A673 (cell line): ENCODE data around the gene PRPF6. TPM values are rescaled to one million over a fixed set of nuclear protein-coding genes. Genes with fewer than 3 reads are reported as not detected.
"Not testable (repeated sequence)": the region's sequence is repeated elsewhere in the genome, so short reads cannot be mapped to it uniquely, and the experiment has no call there.

Experiments used
- BruUV-seq: library from RNA; stranded (reverse); fragments of 400-500 nt; replicated peaks from 2 replicates; lab custom pipeline; 2021; lab: Mats Ljungman, UMichigan
- CTCF ChIA-PET: fragments of 300-600 bp; sonication (Branson Sonifier 250); formaldehyde crosslinking; loops from one replicate; lab custom pipeline; 2022; ENCODE audit warnings: antibody characterized with exemption; lab: Charles Lee
- POLR2A ChIA-PET: fragments of 300-600 bp; sonication (Branson Sonifier 250); formaldehyde crosslinking; loops from one replicate; lab custom pipeline; 2022; ENCODE audit warnings: antibody characterized with exemption; ENCODE audit not compliant: low non-redundant PET; lab: Charles Lee
- DNase-seq: peaks from one replicate; pipeline ENCODE4 v3.0.0-alpha.2; 2015; ENCODE audit warnings: low spot score
- H3K27ac ChIP-seq: fragments of 200-600 bp; sonication (generic); 2 replicates; pipeline ENCODE4 v1.5.1; 2016; ENCODE audit warnings: mixed run types, low read depth, mild to moderate bottlenecking, mixed read lengths, antibody characterized with exemption, low read length; ENCODE audit not compliant: poor library complexity, severe bottlenecking
- H3K27me3 ChIP-seq: fragments of 200-600 bp; sonication (generic); replicated peaks from 2 replicates; pipeline ENCODE4 v1.6.1; 2017; ENCODE audit warnings: mixed run types, low read depth, mild to moderate bottlenecking, mixed read lengths, antibody characterized with exemption, low read length; ENCODE audit not compliant: insufficient read depth, poor library complexity
- H3K36me3 ChIP-seq: fragments of 200-600 bp; sonication (generic); 2 replicates; pipeline ENCODE4 v1.6.1; 2016; ENCODE audit warnings: mixed run types, mild to moderate bottlenecking, mixed read lengths, antibody characterized with exemption, low read length; ENCODE audit not compliant: insufficient read depth, poor library complexity, severe bottlenecking
- H3K4me1 ChIP-seq: fragments of 200-600 bp; sonication (generic); 2 replicates; pipeline ENCODE4 v1.6.1; 2017; ENCODE audit warnings: mixed run types, mild to moderate bottlenecking, mixed read lengths, antibody characterized with exemption, low read length; ENCODE audit not compliant: insufficient read depth, poor library complexity, severe bottlenecking
- H3K4me3 ChIP-seq: fragments of 200-600 bp; sonication (generic); 2 replicates; pipeline ENCODE4 v1.5.1; 2016; ENCODE audit warnings: low read depth, mixed run types, mild to moderate bottlenecking, mixed read lengths, low read length; ENCODE audit not compliant: poor library complexity, severe bottlenecking
- H3K9me3 ChIP-seq: fragments of 200-600 bp; sonication (generic); 2 replicates; pipeline ENCODE4 v1.6.1; 2016; ENCODE audit warnings: mixed run types, low read depth, mild to moderate bottlenecking, mixed read lengths, antibody characterized with exemption, low read length; ENCODE audit not compliant: poor library complexity, severe bottlenecking
- CTCF ChIP-seq: fragments of 300-800, 200-600 bp; sonication (generic); conservative IDR thresholded peaks from 2 replicates; pipeline ENCODE4 v1.5.1; 2017; ENCODE audit warnings: low read depth, mild to moderate bottlenecking, antibody characterized with exemption, low read length, moderate library complexity, mixed read lengths
- EZH2 ChIP-seq: fragments of 200-600 bp; sonication (generic); IDR thresholded peaks from 2 replicates; pipeline ENCODE4 v1.6.1; 2017; ENCODE audit warnings: borderline replicate concordance, low read depth, mild to moderate bottlenecking, mixed read lengths, antibody characterized with exemption, low read length; ENCODE audit not compliant: poor library complexity, severe bottlenecking
- intact Hi-C: fragments of 100-400 bp; cut with micrococcal nuclease; formaldehyde crosslinking; loops from one replicate; pipeline ENCODE4 v1.10.0; 2022; ENCODE audit not compliant: unreplicated experiment
- total RNA-seq: library from RNA; stranded (reverse); gene quantifications from 2 replicates; pipeline ENCODE4 v1.2.3, GENCODE V29; 2021

PRPF6 gene
- total RNA-seq, 1 experiment from 2014 or later, result 86.3 TPM

DNA sequence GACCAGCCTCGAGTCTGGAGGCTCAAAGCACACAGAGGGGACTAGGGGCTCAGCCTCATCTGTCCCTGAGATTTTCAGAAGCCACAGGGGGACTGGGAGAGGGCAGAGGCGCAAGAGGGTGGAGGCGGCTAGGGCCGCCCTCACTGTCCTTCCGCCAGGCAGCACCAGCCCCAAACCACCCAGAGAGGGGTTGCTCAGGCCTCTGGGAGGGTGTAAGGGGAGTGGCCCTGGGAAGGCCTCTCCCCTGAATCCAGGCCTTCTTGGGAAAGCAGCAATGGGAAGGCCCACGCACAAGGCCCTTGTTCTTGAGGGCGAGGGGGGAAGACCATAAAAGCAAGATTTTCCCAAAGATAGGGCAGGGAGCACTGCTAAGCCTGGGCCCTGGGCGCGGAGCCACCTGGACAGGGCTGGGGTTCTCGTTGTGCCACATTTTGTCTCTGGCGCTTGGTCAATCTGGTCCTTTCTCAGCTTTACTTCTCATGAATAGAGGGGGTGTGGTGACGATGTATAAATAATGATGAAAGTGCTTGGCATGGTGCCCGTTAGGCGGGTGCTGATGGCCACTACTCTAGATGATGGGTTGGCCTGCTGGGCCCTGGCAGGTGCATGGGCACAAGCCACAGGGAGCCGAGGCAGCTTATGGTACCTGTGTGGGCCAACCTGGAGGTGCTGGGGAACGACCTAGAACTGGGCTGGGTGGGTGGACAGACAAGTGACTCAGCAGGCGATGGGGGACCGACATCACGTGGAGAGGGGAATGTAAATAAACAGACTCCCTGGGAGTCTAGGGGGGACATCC lies 6.3 kb upstream of the PRPF6 start:
- no peaks in the 10 kb centered on the region for H3K27me3 ChIP-seq
- no peaks in the 10 kb centered on the region for H3K9me3 ChIP-seq
- no peak overlapping the region for H3K27ac ChIP-seq
- H3K36me3 ChIP-seq, result no peaks in the 10 kb centered on the region
- DNase-seq, result no peak
- H3K4me1 ChIP-seq, result peaks cover 16% of the 10 kb centered on the region
- no peak overlapping the region for H3K4me3 ChIP-seq
- TF ChIP-seq EZH2 (no peak), CTCF (no peak)
- POLR2A ChIA-PET, result no interaction called here
- CTCF ChIA-PET, result interaction anchor here (0.5 to 1.4 kb wide), 6 partner anchors 20 to 601 kb away, joined by 3 to 6 read pairs (median 4); partner anchors contain the start of gene PTK6
- intact Hi-C loops, result loop anchor here (5.0 to 10.0 kb wide), 2 partner anchors 200 to 437 kb away; partner anchors contain the start of gene PTK6
- BruUV-seq, result no TSS peak

DNA sequence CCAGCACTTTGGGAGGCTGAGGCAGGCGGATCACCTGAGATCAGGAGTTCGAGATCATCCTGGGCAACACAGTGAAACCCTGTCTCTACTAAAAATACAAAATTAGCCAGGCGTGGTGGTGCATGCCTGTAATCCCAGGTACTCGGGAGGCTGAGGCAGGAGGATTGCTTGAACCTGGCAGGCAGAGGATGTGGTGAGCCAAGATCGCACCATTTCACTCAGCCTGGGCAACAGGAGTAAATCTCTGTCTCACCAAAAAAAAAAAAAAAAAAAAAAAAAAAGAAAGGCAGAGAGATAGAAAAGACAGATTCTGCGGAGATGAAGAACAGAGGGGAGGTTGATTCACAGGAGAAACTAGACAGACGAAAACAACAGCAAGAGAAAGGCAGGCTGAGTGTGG lies 4.4 kb upstream of the PRPF6 start:
- CTCF ChIA-PET, H3K36me3 ChIP-seq, POLR2A ChIA-PET, H3K27ac ChIP-seq, H3K9me3 ChIP-seq, DNase-seq, BruUV-seq, H3K4me3 ChIP-seq, H3K27me3 ChIP-seq: not testable (repeated sequence)
- peaks cover 23% of the 10 kb centered on the region for H3K4me1 ChIP-seq
- intact Hi-C loops, result loop anchor here (5.0 to 10.0 kb wide), 2 partner anchors 202 to 439 kb away; partner anchors contain the start of gene PTK6

GRCh38 chr20:63976980-63977738 lies 3.8 kb upstream of the PRPF6 start:
- Histone ChIP-seq H3K9me3 (no peaks in the 10 kb centered on the region), H3K27me3 (no peaks in the 10 kb centered on the region), H3K4me1 (peaks cover 23% of the 10 kb centered on the region), H3K4me3 (no peak overlapping the region), H3K27ac (no peak overlapping the region), H3K36me3 (no peaks in the 10 kb centered on the region)
- no TSS peak for BruUV-seq
- no peak for DNase-seq
- TF ChIP-seq CTCF (no peak), EZH2 (no peak)
- ChIA-PET POLR2A (no interaction called here), CTCF (no interaction called here)
- intact Hi-C loops, result loop anchor here (5.0 to 10.0 kb wide), 2 partner anchors 202 to 440 kb away; partner anchors contain the start of gene PTK6
